Transverse colon (tissue), 3 donors: ENCODE data around the gene CDX1.

Experiments used
- CTCF ChIP-seq, 5 experiments: fragments of 200-600 bp in 3 of 5; fragments of 450-650 bp in 2 of 5; sonication (generic) in 3 of 5; IDR thresholded peaks; 1 replicate in 2 of 5; 2 replicates in 3 of 5; pipeline ENCODE4 v1.5.1; 2016 to 2017; ENCODE audit warnings: antibody characterized with exemption in 5 of 5, inconsistent platforms in 3 of 5, mild to moderate bottlenecking in 2 of 5, moderate library complexity in 1 of 5
- EP300 ChIP-seq: sonication (generic); formaldehyde crosslinking; IDR thresholded peaks from one replicate; pipeline ENCODE4 v1.6.1; 2017; ENCODE audit warnings: antibody characterized with exemption, low read depth
- POLR2A ChIP-seq: fragments of 450-650 bp; IDR thresholded peaks from one replicate; pipeline ENCODE4 v1.6.1; 2016; ENCODE audit warnings: antibody characterized with exemption, mild to moderate bottlenecking, moderate library complexity

GRCh38 chr5:150135557-150136304, 30.8 kb upstream of the CDX1 start:
- TF ChIP-seq CTCF (IDR thresholded peaks at IDR 0.05) (no peak), POLR2A (no peak), EP300 (no peak)
